ENCODE results near the gene PCDHGC5.

Gene PCDHGC5

DNA sequence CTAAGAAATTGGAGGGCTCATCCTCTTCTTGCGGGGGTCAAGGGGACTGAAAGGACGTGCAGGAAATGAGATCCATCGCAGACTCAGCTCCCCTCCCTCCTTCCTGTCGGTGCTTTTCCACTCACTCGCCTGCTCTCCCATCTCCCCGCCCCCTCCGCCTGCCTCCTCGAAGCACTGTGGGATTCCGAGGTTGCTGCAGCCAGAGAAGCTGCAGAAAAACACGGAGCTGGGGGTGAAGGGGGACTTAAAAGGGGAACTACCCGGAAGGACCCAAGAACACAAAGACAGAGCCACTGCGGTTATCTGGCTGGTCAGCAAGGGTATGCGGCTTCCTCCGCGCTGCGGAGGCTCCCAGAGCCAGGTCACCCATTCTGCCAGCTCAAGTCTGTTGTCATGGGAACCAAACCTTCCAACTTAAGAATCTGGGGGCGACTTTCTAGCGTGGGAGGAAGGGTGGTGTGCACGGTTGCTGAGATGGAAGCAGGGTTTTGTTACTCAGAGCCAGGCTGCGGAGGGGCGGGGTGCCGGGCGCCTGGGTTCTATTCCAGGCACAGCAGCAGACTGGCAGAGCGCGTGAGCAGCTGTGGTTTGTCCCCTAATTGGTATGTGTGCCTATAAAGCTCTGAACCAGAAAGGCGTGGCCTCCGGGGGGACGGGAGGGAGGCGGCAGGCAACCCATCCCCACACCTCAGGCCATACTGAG, 24.9 kb downstream of the PCDHGC5 start:
- peak; percentile 25 for DNase-seq (ENCODE audit: low spot score)

DNA sequence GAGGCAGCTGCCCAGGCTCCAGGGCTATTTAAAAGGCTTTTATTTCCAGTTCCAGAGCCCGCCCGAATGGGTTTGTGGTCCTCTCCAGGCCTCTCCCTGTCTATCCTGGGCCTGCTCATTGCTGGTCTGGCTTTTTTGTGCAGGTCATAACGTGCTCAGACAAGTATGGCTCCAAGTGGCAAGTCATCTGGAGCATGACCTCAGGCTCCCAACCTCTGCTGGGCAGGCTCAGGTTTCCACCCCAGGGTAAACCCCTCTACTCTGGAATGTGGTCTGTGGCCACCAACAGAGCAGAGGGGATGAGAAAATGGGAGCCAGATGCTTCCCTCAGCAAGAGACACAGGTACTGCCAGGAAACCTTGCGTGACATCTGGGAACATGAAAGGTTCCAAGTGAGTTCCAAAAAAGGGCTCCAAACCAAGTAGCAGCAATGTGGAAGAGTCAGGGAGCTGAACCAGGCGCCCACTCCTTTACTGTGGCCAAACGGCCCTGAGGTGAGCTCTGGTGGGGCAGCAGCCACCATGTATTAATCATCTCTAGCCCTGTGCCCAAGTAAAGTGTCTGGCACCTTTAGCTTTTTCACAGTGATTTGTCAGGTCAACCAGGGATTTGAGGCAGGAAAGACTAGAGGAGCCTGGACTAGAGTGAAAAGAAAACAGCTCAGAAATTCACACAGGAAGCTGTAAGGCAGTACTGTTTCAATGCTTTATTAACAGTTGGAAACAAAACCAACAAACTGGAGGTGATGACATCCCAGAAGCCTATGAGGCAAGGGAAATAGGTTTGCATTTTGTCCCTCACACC, 25.7 kb downstream of the PCDHGC5 start:
- DNase-seq (ENCODE audit: low spot score): no peak

- DNase-seq (ENCODE audit: low spot score): no peak
These were observed 26.3 kb downstream of the PCDHGC5 start for GRCh38 chr5:141515141-141515540.

- DNase-seq (ENCODE audit: low spot score): no peak
These were observed 27.2 kb downstream of the PCDHGC5 start for GRCh38 chr5:141515946-141516671.

GRCh38 chr5:141516672-141517025, 27.8 kb downstream of the PCDHGC5 start:
- DNase-seq (ENCODE audit: low spot score): no peak

- DNase-seq (ENCODE audit: low spot score): no peak
These were observed 28.4 kb downstream of the PCDHGC5 start for GRCh38 chr5:141517312-141517711.

- DNase-seq (ENCODE audit: low spot score): no peak
These were observed 29.2 kb downstream of the PCDHGC5 start for GRCh38 chr5:141517880-141518617.

DNA sequence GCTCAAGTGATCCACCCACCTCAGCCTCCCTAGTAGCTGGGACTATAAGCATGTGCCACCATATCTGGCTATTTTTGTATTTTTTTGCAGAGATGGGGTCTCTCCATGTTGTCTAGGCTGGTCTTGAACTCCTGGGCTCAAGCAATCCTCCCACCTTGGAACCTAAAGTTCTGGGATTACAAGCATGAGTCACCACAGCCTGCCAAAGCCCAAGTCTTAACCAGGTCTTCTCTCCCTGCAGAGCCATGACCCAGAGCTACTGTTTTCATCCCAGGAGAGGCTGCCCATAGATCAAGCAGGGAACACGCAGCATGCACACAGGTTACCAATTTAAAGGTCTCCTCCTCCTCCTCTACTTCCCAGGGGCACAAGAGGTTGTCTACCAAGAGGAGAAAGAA, 29.7 kb downstream of the PCDHGC5 start:
- DNase-seq (ENCODE audit: low spot score): no peak

- DNase-seq (ENCODE audit: low spot score): no peak
These were observed 31.0 kb downstream of the PCDHGC5 start for GRCh38 chr5:141519605-141520565.

DNA sequence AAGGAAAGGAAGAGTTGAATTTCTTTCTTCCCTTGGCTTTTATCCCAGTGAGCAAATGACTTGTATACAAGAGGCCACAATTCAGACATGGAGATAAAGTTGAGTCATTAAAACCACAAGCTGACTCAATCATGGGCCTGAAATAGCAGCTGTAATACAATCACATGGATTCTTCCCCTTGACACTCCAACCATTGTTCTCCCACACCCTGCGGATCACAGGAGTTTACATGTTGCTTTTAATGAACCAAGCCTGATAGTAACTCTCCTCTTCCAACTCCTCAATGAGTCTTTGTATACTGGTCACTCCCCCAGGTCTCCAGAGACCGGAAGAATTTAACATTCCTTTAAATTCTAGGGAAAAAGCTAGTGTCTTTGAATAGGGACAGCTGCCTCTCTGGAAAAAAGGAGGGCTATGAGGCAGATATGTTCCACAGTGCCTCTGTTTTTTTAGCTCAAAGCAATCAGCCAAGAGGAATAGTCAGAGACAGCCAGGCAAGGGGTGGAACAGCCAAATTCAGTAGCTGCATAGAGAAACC, 32.4 kb downstream of the PCDHGC5 start:
- no peak for DNase-seq (ENCODE audit: low spot score)

DNA sequence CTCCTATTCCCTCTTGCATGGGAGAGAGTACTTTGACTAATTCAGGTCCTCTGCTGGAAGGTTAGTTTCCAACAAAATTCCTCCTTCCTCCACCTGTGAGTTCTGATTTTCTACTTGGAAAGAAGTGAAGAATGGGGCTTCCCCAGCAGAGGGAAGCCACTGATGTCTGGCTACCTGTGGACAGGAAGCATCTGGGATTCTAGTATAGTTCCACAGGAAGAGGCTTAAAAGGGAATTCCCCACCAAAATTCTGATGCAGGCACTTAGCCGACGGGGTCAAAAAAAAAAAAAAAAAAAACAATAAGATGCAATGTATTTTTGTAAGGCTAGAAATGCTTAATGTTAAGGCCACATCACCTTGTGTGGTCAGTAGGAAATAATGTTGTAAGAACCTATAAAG, 33.4 kb downstream of the PCDHGC5 start:
- DNase-seq (ENCODE audit: low spot score): no peak

DNA sequence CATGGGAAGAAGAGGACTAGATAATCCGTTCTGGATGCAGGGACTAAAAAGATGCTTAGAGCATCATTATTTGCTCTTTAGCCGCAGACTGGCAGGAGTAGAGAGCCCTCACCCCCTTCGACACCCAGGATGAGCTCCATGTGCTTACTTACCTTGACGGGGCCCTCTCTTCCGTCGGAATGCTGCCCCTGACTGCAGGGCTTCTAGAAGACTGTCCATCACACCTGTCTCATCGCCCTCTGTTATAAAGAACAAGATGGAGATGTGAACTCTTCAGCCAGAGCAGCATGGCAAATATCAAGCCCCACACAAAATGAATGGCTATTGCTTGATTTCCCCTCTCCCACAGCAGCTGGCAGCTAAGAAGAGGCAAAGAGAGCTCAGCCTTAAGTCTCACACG, 35.1 kb downstream of the PCDHGC5 start:
- DNase-seq (ENCODE audit: low spot score): no peak

- DNase-seq (ENCODE audit: low spot score): peak; percentile 47
These were observed 36.0 kb downstream of the PCDHGC5 start for GRCh38 chr5:141524604-141525597.

DNA sequence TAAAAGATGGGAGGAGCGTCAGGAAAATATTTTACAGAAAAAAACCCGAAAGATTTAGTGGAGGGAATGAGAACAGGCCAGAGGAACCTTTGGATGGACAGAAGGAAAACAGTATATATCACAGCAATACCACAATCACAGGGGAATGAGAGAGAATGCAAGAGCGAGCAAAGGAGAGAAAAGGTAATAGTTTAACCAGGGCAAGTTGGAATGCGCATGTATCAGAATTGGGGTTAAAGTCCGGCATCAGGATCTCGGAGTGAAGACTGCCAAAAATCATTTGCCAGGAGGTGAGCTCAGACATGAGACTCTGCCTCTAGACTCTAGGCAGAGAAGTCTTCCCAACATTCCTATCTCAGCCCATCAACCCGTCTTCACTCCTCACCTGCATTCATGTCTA, 36.8 kb downstream of the PCDHGC5 start:
- DNase-seq (ENCODE audit: low spot score): no peak

DNA sequence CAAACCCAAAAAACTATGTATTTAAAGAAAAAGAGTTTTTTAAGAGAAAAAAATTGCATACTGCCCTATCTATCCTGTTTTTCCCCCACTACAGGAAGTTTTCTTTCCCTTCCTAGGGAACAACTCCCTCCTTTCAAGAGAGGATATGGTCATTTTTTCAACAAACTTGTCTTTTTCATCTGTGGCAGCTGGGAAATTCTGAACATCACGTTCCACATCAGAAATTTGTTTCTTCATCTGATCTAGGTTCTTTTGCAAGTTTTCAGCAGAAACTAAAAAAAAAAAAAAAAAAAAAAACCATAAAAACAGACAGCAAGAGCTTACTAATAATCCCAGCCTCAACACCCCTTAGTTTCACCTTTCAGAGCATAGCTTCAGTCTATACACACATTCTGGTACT, 38.5 kb downstream of the PCDHGC5 start:
- DNase-seq (ENCODE audit: low spot score): no peak

GRCh38 chr5:141528291-141528984, 39.6 kb downstream of the PCDHGC5 start:
- DNase-seq (ENCODE audit: low spot score): no peak

GRCh38 chr5:141529002-141529401, 40.1 kb downstream of the PCDHGC5 start:
- DNase-seq (ENCODE audit: low spot score): no peak

DNA sequence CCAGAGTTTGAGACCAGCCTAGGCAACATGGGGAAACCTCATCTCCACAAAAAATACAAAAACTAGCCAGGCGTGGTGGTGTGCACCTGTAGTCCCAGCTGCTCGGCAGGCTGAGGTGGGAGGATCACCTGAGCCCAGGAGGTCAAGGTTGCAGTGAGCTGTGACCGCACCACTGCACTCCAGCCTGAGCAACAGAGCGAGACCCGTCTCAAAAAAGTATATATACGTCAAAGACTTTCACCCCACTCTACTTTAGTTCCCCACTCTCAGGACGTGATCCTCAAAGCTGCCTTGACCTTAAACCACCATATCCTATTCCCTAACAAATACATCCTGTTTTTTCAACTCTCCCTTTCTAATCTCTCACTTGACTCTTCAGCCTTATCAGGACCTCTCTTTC, 41.0 kb downstream of the PCDHGC5 start:
- no peak for DNase-seq (ENCODE audit: low spot score)

DNA sequence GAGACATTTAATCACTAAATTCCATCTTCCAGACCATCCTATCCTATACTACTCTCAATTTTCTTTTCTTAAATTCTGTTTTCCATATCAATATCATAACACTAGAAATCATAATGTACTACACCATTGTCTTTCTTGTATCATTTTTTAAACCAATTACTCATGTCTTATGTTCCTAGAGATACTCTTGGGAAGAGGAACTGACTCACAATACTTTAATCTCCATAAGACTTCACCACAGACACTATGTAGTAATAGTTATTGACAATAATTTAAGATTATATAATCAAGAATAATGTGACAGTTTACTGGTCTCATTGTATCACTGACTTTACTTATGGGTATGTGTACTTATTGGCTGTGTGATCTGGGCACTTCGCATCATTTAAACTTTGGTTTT, 43.8 kb downstream of the PCDHGC5 start:
- no peak for DNase-seq (ENCODE audit: low spot score)
